Thyroid gland (tissue), 4 donors: ENCODE measurements around the gene PI4K2A.

Source experiments
- POLR2A ChIP-seq, 2 donors: fragments of 450-650 bp; IDR thresholded peaks; one replicate each; pipeline ENCODE4 v1.6.1; 2017; ENCODE audit warnings: antibody characterized with exemption in 2 of 2, mild to moderate bottlenecking in 2 of 2, moderate library complexity in 1 of 2
- TF ChIP-seq, protein P1 (sequence below), 6 experiments: fragments of 200-600 bp in 3 of 6; fragments of 450-650 bp in 3 of 6; sonication (generic) in 3 of 6; IDR thresholded peaks; one replicate each; pipeline ENCODE4 v1.5.1; 2016 to 2019; ENCODE audit warnings: antibody characterized with exemption in 6 of 6, mild to moderate bottlenecking in 2 of 6, inconsistent platforms in 1 of 6, moderate library complexity in 1 of 6

DNA sequence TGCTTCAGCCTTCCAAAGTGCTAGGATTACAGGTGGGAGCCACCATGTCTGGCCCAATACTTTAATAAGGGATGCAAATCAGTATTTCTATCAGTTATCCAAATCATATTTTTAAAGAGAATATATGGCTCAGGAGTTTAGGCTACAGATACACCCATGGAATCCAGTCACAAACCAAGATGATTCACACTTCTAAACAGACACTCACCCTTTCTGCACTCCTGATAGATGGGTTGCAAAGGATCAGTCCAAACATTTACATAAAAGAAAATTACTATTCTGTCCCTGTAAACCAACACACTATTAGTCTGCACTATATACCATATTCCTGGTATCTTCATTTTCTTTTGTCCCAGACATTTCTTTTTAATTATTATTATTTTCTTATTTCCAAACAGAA, 9.4 kb upstream of the PI4K2A start:
- TF ChIP-seq, protein P1, sequence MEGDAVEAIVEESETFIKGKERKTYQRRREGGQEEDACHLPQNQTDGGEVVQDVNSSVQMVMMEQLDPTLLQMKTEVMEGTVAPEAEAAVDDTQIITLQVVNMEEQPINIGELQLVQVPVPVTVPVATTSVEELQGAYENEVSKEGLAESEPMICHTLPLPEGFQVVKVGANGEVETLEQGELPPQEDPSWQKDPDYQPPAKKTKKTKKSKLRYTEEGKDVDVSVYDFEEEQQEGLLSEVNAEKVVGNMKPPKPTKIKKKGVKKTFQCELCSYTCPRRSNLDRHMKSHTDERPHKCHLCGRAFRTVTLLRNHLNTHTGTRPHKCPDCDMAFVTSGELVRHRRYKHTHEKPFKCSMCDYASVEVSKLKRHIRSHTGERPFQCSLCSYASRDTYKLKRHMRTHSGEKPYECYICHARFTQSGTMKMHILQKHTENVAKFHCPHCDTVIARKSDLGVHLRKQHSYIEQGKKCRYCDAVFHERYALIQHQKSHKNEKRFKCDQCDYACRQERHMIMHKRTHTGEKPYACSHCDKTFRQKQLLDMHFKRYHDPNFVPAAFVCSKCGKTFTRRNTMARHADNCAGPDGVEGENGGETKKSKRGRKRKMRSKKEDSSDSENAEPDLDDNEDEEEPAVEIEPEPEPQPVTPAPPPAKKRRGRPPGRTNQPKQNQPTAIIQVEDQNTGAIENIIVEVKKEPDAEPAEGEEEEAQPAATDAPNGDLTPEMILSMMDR (IDR thresholded peaks at IDR 0.05) = no peak
- no peak for TF ChIP-seq POLR2A (IDR thresholded peaks at IDR 0.05)
